ENCODE results near the gene GPD1.

DNA sequence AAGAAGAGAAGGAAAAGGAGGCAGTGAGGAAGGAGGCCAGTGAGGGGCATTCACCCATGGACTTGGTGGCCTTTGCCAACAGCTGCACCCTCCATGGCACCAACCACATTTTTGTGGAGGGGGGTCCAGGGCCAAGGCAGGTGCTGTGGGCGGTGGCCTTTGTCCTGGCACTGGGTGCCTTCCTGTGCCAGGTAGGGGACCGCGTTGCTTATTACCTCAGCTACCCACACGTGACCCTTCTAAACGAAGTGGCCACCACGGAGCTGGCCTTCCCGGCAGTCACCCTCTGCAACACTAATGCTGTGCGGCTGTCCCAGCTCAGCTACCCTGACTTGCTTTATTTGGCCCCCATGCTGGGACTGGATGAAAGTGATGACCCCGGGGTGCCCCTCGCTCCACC, 30.1 kb upstream of the GPD1 start:
- TF ChIP-seq, protein P1, sequence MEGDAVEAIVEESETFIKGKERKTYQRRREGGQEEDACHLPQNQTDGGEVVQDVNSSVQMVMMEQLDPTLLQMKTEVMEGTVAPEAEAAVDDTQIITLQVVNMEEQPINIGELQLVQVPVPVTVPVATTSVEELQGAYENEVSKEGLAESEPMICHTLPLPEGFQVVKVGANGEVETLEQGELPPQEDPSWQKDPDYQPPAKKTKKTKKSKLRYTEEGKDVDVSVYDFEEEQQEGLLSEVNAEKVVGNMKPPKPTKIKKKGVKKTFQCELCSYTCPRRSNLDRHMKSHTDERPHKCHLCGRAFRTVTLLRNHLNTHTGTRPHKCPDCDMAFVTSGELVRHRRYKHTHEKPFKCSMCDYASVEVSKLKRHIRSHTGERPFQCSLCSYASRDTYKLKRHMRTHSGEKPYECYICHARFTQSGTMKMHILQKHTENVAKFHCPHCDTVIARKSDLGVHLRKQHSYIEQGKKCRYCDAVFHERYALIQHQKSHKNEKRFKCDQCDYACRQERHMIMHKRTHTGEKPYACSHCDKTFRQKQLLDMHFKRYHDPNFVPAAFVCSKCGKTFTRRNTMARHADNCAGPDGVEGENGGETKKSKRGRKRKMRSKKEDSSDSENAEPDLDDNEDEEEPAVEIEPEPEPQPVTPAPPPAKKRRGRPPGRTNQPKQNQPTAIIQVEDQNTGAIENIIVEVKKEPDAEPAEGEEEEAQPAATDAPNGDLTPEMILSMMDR (IDR thresholded peaks at IDR 0.05): no peak
- no peak for TF ChIP-seq POLR2A (IDR thresholded peaks at IDR 0.05)

Measured in tibial nerve (tissue), 3 donors.